Naive thymus-derived CD4-positive, alpha-beta T cell (primary cell): Measurements from ENCODE around the gene PEX10. TPM values are rescaled to one million over a fixed set of nuclear protein-coding genes. Genes with fewer than 3 reads are reported as not detected.

Experiments
- ATAC-seq: fragments of 150-1000 bp; cut with Tn5 transposase; 2 replicates; pipeline ENCODE4 v1.10.0; 2021; ENCODE audit warnings: mild to moderate bottlenecking, moderate library complexity
- CTCF ChIA-PET: fragments of 350-600 bp; sonication (Branson Sonifier 250); formaldehyde crosslinking; loops from one replicate; lab custom pipeline; 2021; ENCODE audit warnings: antibody characterized with exemption; lab: Charles Lee
- POLR2A ChIA-PET: fragments of 350-600 bp; sonication (Branson Sonifier 250); formaldehyde crosslinking; loops from one replicate; lab custom pipeline; 2021; ENCODE audit warnings: antibody characterized with exemption, inconsistent platforms; lab: Charles Lee
- DNase-seq, 9 donors: peaks; one replicate each; pipeline versions ENCODE4 v3.0.0 to v3.0.0-alpha.2; 2020 to 2022; ENCODE audit warnings: mixed read lengths in 1 of 9
- H3K27ac ChIP-seq: one replicate; pipeline ENCODE4 v1.7.0; 2013; ENCODE audit warnings: mild to moderate bottlenecking, low read depth, low read length, moderate library complexity
- H3K27me3 ChIP-seq, 2 donors: one replicate each; pipeline ENCODE4 v1.7.0; 2013; ENCODE audit warnings: low read length in 2 of 2, mild to moderate bottlenecking in 2 of 2, moderate library complexity in 2 of 2; ENCODE audit not compliant: control insufficient read depth in 2 of 2, insufficient read depth in 2 of 2
- H3K36me3 ChIP-seq, 3 experiments: 1 replicate in 2 of 3; 2 replicates in 1 of 3; pipeline ENCODE4 v1.7.0; 2013; ENCODE audit warnings: low read length in 3 of 3, mild to moderate bottlenecking in 3 of 3, moderate library complexity in 1 of 3; ENCODE audit not compliant: insufficient read depth in 3 of 3, control insufficient read depth in 2 of 3
- H3K4me1 ChIP-seq, 2 donors: one replicate each; pipeline ENCODE4 v1.7.0; 2013; ENCODE audit warnings: low read length in 2 of 2, mild to moderate bottlenecking in 2 of 2, moderate library complexity in 1 of 2; ENCODE audit not compliant: control insufficient read depth in 2 of 2, insufficient read depth in 2 of 2
- H3K4me3 ChIP-seq: 2 replicates; pipeline ENCODE4 v1.7.0; 2013; ENCODE audit warnings: mild to moderate bottlenecking, low read length
- H3K9me3 ChIP-seq, 3 experiments: 1 replicate in 2 of 3; 2 replicates in 1 of 3; pipeline ENCODE4 v1.7.0; 2013; ENCODE audit warnings: low read length in 3 of 3; ENCODE audit not compliant: control insufficient read depth in 2 of 3
- H3K27ac Mint-ChIP-seq, 9 donors: one replicate each; pipeline ENCODE4 v1.8.0; 2020 to 2022; ENCODE audit warnings: mixed read lengths in 9 of 9, mild to moderate bottlenecking in 8 of 9, moderate library complexity in 5 of 9, inconsistent platforms in 2 of 9
- H3K27me3 Mint-ChIP-seq, 5 donors: one replicate each; pipeline ENCODE4 v1.8.0; 2021 to 2022; ENCODE audit warnings: mixed read lengths in 5 of 5, mild to moderate bottlenecking in 1 of 5
- H3K36me3 Mint-ChIP-seq, 5 donors: one replicate each; pipeline ENCODE4 v1.8.0; 2020 to 2022; ENCODE audit warnings: mixed read lengths in 5 of 5, mild to moderate bottlenecking in 3 of 5, inconsistent platforms in 1 of 5
- H3K4me1 Mint-ChIP-seq, 7 donors: one replicate each; pipeline ENCODE4 v1.8.0; 2020 to 2022; ENCODE audit warnings: mixed read lengths in 7 of 7, mild to moderate bottlenecking in 3 of 7, inconsistent platforms in 1 of 7
- H3K4me3 Mint-ChIP-seq, 10 donors: one replicate each; pipeline ENCODE4 v1.8.0; 2020 to 2022; ENCODE audit warnings: mild to moderate bottlenecking in 10 of 10, mixed read lengths in 10 of 10, moderate library complexity in 6 of 10, inconsistent platforms in 2 of 10
- H3K9me3 Mint-ChIP-seq, 11 donors: one replicate each; pipeline ENCODE4 v1.8.0; 2020 to 2022; ENCODE audit warnings: mixed read lengths in 11 of 11, mild to moderate bottlenecking in 4 of 11, inconsistent platforms in 1 of 11, moderate library complexity in 1 of 11
- intact Hi-C, 2 donors: fragments of 100-400 bp; cut with micrococcal nuclease; formaldehyde crosslinking; loops; one replicate each; pipeline ENCODE4 v1.15.1; 2023
- polyA plus RNA-seq, 2 donors: library from polyadenylated mRNA; unstranded; fragments of 300-500 nt; fragmentation: Illumina TruSeq; gene quantifications; one replicate each; pipeline ENCODE4 v1.2.3, GENCODE V29; 2021
- total RNA-seq, 6 experiments: library from RNA in 5 of 6; stranded (reverse) in 5 of 6; gene quantifications; 1 replicate in 5 of 6; 2 replicates in 1 of 6; pipeline ENCODE4 v1.2.3 and lab custom pipeline; 2021 to 2026

Gene PEX10
- total and polyA plus RNA-seq, 7 experiments from 2014 or later, result 8.7 to 14.9 (median 11.4) TPM

DNA sequence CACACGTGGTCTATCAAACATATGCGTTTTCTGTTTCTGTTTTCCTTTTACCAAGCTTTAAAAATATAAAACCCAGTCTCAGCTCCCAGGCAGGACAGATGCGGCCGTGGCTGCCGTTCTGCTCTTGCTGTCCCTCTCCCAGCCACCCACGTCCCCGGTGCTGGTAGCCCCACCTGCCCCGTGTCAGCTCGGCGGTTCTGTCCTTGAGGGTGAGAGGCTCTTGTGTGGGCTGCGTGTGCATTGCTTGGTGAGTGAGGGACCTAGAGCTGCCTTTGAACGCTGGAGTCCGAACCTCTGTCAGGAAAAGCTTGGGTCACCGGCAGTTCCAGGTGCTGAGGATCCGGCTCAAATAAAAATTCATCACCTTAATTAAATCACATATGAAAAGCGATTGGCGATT lies 16.3 kb downstream of the PEX10 start:
- Mint-ChIP-seq H3K4me1 (peaks cover 23 to 52% (median 48%) of the 10 kb centered on the region in 7 donors), H3K27me3 (no peaks in the 10 kb centered on the region), H3K36me3 (peaks cover 4 to 42% (median 13%) of the 10 kb centered on the region in 5 donors), H3K9me3 (no peaks in the 10 kb centered on the region), H3K27ac (no peak overlapping the region), H3K4me3 (peak overlapping the region in 2 of 10 donors; percentile 14 to 51)
- DNase-seq, result no peak
- ATAC-seq, result no peak
- H3K27me3 ChIP-seq, result no peaks in the 10 kb centered on the region
- ChIA-PET CTCF (interaction anchor here (0.6 to 1.3 kb wide), 2 partner anchors 201 to 246 kb away, joined by 3 to 4 read pairs; partner anchors contain the start of gene FAAP20), POLR2A (no interaction called here)
- peaks cover 23 to 27% of the 10 kb centered on the region in 2 donors for H3K4me1 ChIP-seq
- no peaks in the 10 kb centered on the region for H3K9me3 ChIP-seq
- intact Hi-C loops, result no loop called here
- peaks cover 12 to 73% (median 25%) of the 10 kb centered on the region in 3 experiments for H3K36me3 ChIP-seq
- H3K27ac ChIP-seq, result no peak overlapping the region
- H3K4me3 ChIP-seq, result no peak overlapping the region

DNA sequence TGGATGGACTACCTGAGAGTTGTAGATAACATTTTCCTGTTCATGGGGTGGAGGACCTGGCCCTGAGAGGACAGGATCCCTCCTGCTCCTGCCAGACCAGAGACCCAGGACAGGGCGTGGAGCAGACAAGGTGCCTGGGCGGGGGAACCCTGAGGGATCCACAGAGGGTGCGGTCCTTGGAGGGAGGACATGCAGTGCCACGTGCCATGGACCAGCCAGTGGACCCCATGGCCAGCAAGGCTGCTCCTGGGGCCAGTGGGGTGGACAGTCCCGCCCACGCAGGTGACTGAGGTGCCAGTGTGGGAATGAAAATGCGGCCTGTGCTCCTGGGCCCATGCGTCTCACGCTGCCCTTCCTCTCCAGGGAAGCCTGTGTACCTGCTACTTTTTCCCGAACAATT lies 17.1 kb downstream of the PEX10 start:
- Histone ChIP-seq H3K27ac (no peak overlapping the region), H3K36me3 (peaks cover 12 to 65% (median 25%) of the 10 kb centered on the region in 3 experiments), H3K4me1 (peaks cover 23 to 33% of the 10 kb centered on the region in 2 donors), H3K9me3 (no peaks in the 10 kb centered on the region), H3K27me3 (no peaks in the 10 kb centered on the region), H3K4me3 (no peak overlapping the region)
- Mint-ChIP-seq H3K27ac (peak overlapping the region in 1 of 9 donors; percentile 39), H3K9me3 (no peaks in the 10 kb centered on the region), H3K4me1 (peaks cover 23 to 50% (median 43%) of the 10 kb centered on the region in 7 donors), H3K27me3 (no peaks in the 10 kb centered on the region), H3K36me3 (peaks cover 4 to 36% (median 8%) of the 10 kb centered on the region in 5 donors), H3K4me3 (peak overlapping the region in 3 of 10 donors; percentile 1 to 80 (median 21))
- ChIA-PET POLR2A (no interaction called here), CTCF (no interaction called here)
- no peak for DNase-seq
- no peak for ATAC-seq
- intact Hi-C loops, result no loop called here

DNA sequence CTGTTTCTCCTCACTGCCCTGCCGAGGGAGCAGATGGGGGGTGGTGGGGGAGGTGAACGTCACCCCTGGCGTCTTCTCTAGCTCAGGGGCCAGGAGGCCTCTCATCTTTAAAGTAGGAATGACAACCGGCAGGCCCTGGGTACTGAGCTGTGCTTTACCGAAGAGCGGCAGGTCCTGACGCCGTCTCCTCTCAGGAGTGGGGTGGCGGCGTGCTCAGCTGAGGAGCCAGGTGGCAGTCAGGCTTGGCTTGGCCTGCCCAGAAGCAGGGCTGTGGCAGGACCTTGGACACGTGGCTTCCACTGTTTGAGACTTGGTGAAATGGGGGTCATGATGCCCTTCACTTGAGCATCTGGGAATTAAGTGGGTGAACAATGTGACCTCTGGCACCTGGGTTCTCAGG lies 17.6 kb downstream of the PEX10 start:
- no peaks in the 10 kb centered on the region for H3K27me3 Mint-ChIP-seq
- ChIA-PET CTCF (no interaction called here), POLR2A (interaction anchor here (0.9 kb wide), 1 partner anchor 15 kb away, joined by 3 read pairs; no protein-coding TSS in a partner anchor)
- no peak overlapping the region for H3K4me3 ChIP-seq
- H3K36me3 Mint-ChIP-seq, result peaks cover 4 to 32% (median 8%) of the 10 kb centered on the region in 5 donors
- peaks cover 10 to 60% (median 25%) of the 10 kb centered on the region in 3 experiments for H3K36me3 ChIP-seq
- no peaks in the 10 kb centered on the region for H3K9me3 Mint-ChIP-seq
- intact Hi-C loops, result no loop called here
- H3K27ac Mint-ChIP-seq, result peak overlapping the region in 2 of 9 donors; percentile 39 to 56
- H3K4me1 ChIP-seq, result peaks cover 23 to 33% of the 10 kb centered on the region in 2 donors
- DNase-seq, result no peak
- no peak for ATAC-seq
- peaks cover 23 to 52% (median 47%) of the 10 kb centered on the region in 7 donors for H3K4me1 Mint-ChIP-seq
- peak overlapping the region; percentile 39 for H3K27ac ChIP-seq
- peak overlapping the region in 3 of 10 donors; percentile 21 to 90 (median 80) for H3K4me3 Mint-ChIP-seq
- H3K27me3 ChIP-seq, result no peaks in the 10 kb centered on the region
- H3K9me3 ChIP-seq, result no peaks in the 10 kb centered on the region

DNA sequence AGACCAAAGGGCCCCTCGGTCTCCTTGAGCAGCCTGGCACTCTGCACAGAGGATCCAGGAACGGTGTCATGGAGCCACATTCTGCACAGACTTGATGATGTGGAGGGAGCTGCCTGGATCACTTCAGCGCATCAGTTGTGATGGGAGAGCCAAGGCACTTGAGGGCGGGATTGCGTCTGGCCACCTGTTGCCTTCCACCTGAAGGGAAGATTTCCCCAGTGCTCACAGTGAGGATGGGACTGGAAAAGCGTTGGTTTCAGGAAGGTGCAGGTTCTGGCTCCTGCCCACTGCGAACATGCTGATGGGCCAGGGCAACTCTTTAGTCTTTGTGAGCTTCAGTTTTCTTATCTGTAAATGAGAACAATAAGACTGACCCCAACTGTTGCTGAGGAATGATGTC lies 18.1 kb downstream of the PEX10 start:
- no peak overlapping the region for H3K4me3 ChIP-seq
- Mint-ChIP-seq H3K4me3 (peak overlapping the region in 4 of 10 donors; percentile 80 to 91 (median 90)), H3K27ac (peak overlapping the region in 4 of 9 donors; percentile 39 to 90 (median 70)), H3K27me3 (no peaks in the 10 kb centered on the region), H3K9me3 (no peaks in the 10 kb centered on the region), H3K4me1 (peaks cover 23 to 50% (median 44%) of the 10 kb centered on the region in 7 donors), H3K36me3 (peaks cover under 1 to 28% (median 5%) of the 10 kb centered on the region in 5 donors)
- ChIA-PET CTCF (interaction anchor here (0.6 kb wide), 1 partner anchor 248 kb away, joined by 3 read pairs; no protein-coding TSS in a partner anchor), POLR2A (interaction anchor here (0.9 to 1.0 kb wide), 3 partner anchors 16 to 86 kb away, joined by 3 read pairs; no protein-coding TSS in a partner anchor)
- ATAC-seq (no peak), DNase-seq (no peak)
- H3K27ac ChIP-seq, result peak overlapping the region; percentile 39
- no peaks in the 10 kb centered on the region for H3K27me3 ChIP-seq
- no peaks in the 10 kb centered on the region for H3K9me3 ChIP-seq
- intact Hi-C loops, result no loop called here
- peaks cover 23 to 33% of the 10 kb centered on the region in 2 donors for H3K4me1 ChIP-seq
- peaks cover 5 to 55% (median 19%) of the 10 kb centered on the region in 3 experiments for H3K36me3 ChIP-seq

DNA sequence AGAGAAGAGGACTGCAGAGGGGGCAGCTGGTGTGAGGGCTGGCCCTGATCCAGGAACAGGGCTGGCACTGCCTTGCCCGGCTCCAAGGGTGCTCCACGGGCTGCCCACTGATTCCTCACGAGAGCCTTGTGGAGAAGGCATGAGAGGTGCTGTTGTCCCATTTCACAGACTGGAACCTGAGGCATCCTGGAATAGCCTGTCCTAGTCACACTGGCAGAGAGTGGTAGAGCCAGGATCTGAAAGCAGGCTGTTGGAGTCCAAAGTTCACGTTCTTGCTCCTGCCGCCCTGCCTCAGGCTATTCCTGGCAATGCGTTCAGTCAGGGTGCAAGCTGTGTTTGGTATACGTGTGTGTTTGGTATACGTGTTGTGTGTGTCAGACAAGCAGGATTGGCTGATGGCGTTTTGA lies 18.9 kb downstream of the PEX10 start:
- no peaks in the 10 kb centered on the region for H3K9me3 ChIP-seq
- peaks cover 5 to 48% (median 15%) of the 10 kb centered on the region in 3 experiments for H3K36me3 ChIP-seq
- no peaks in the 10 kb centered on the region for H3K27me3 ChIP-seq
- H3K27ac ChIP-seq, result peak overlapping the region; percentile 82
- Mint-ChIP-seq H3K27me3 (no peaks in the 10 kb centered on the region), H3K9me3 (no peaks in the 10 kb centered on the region), H3K4me3 (peak overlapping the region; percentile 80 to 93 (median 90)), H3K27ac (peak overlapping the region; percentile 18 to 95 (median 87)), H3K36me3 (peaks cover 0 to 25% (median 3%) of the 10 kb centered on the region in 5 donors), H3K4me1 (peaks cover 23 to 47% (median 40%) of the 10 kb centered on the region in 7 donors)
- intact Hi-C loops, result no loop called here
- ATAC-seq, result no peak
- peaks cover 23 to 33% of the 10 kb centered on the region in 2 donors for H3K4me1 ChIP-seq
- DNase-seq, result no peak
- ChIA-PET POLR2A (interaction anchor here (0.9 to 1.0 kb wide), 2 partner anchors 22 to 85 kb away, joined by 3 read pairs; no protein-coding TSS in a partner anchor), CTCF (interaction anchor here (0.6 to 1.0 kb wide), 2 partner anchors 247 to 443 kb away, joined by 3 read pairs; no protein-coding TSS in a partner anchor)
- H3K4me3 ChIP-seq, result no peak overlapping the region

DNA sequence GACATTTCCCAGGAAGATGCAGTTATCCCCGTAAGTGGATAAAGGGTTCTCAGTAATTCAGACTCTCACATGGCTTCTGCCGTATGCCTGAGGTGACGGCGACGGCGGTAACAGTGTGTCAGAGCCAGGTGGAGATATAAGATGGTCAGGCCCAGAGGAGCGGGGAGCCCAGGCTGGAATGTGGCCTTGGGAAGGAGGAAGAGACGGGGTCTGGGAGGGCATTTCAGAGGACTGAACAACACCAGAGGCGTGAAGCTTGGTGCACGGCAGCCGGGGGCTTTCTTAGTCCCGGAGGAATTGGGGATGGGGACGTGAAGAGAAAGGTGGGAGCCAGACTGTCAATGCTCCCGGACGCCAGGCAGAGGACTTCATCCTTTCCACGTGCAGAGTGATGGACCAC lies 19.7 kb downstream of the PEX10 start:
- ATAC-seq, result no peak
- POLR2A ChIA-PET, result interaction anchor here (1.2 to 2.8 kb wide), 5 partner anchors 8 to 193 kb away, joined by 4 to 20 read pairs (median 10); partner anchors contain the start of gene PEX10
- Mint-ChIP-seq H3K36me3 (peaks cover 0 to 25% (median 3%) of the 10 kb centered on the region in 5 donors), H3K27ac (peak overlapping the region; percentile 63 to 96 (median 88)), H3K4me1 (peaks cover 23 to 47% (median 40%) of the 10 kb centered on the region in 7 donors), H3K4me3 (peak overlapping the region; percentile 80 to 93 (median 90)), H3K9me3 (no peaks in the 10 kb centered on the region), H3K27me3 (no peaks in the 10 kb centered on the region)
- Histone ChIP-seq H3K27ac (peak overlapping the region; percentile 82), H3K27me3 (no peaks in the 10 kb centered on the region), H3K4me3 (peak overlapping the region; percentile 77), H3K4me1 (peaks cover 23 to 33% of the 10 kb centered on the region in 2 donors), H3K36me3 (peaks cover 5 to 40% (median 10%) of the 10 kb centered on the region in 3 experiments), H3K9me3 (no peaks in the 10 kb centered on the region)
- DNase-seq, result no peak
- CTCF ChIA-PET, result interaction anchor here (0.5 to 1.0 kb wide), 2 partner anchors 444 to 1515 kb away, joined by 3 to 5 read pairs; no protein-coding TSS in a partner anchor
- intact Hi-C loops, result no loop called here
